Upper lobe of left lung (tissue), 4 donors: ENCODE data around the gene CACNA1H.

Experiments used
- EP300 ChIP-seq, 4 donors: sonication (generic); formaldehyde crosslinking; IDR thresholded peaks; one replicate each; pipeline ENCODE4 v1.5.1; 2017; ENCODE audit warnings: antibody characterized with exemption in 4 of 4, control low read depth in 2 of 4
- POLR2A ChIP-seq, 4 donors: fragments of 450-650 bp; IDR thresholded peaks; one replicate each; pipeline ENCODE4 v1.5.1; 2016 to 2017; ENCODE audit warnings: antibody characterized with exemption in 4 of 4, mild to moderate bottlenecking in 2 of 4
- TF ChIP-seq, protein P1 (sequence below), 6 experiments: fragments of 450-650 bp in 4 of 6; fragments of 200-600 bp in 2 of 6; sonication (generic) in 2 of 6; IDR thresholded peaks; one replicate each; pipeline ENCODE4 v1.5.1; 2016 to 2019; ENCODE audit warnings: antibody characterized with exemption in 6 of 6

DNA sequence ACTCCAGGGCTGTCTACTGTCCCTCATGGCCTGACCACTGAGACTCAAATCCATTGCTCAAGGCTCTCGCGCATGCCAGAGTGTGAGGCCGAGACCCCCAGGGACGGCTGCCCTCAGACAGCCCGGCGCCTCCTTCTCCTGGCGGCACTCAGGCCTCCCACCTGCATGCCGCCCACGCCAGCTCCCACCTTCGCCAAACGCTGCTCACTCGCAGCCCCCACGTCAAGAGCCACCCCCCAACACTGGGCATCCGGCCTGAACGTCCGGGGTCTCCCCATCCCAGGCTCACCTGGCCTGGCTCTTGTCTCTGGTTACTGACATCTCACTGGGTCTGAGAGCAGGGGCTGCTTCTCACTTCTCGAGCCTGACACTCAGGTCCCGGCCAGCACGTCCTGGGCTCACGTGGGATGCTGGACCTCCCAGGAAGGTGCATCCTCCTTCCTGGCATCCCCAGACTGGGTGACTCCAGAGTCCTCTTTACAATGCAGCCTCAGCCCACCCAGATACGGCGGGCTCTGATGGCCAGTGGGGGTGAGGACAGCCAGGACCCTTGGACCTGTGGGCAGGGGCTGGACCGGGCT is 12.2 kb upstream of the CACNA1H start:
- TF ChIP-seq, protein P1, sequence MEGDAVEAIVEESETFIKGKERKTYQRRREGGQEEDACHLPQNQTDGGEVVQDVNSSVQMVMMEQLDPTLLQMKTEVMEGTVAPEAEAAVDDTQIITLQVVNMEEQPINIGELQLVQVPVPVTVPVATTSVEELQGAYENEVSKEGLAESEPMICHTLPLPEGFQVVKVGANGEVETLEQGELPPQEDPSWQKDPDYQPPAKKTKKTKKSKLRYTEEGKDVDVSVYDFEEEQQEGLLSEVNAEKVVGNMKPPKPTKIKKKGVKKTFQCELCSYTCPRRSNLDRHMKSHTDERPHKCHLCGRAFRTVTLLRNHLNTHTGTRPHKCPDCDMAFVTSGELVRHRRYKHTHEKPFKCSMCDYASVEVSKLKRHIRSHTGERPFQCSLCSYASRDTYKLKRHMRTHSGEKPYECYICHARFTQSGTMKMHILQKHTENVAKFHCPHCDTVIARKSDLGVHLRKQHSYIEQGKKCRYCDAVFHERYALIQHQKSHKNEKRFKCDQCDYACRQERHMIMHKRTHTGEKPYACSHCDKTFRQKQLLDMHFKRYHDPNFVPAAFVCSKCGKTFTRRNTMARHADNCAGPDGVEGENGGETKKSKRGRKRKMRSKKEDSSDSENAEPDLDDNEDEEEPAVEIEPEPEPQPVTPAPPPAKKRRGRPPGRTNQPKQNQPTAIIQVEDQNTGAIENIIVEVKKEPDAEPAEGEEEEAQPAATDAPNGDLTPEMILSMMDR (IDR thresholded peaks at IDR 0.05), result no peak
- TF ChIP-seq POLR2A (IDR thresholded peaks at IDR 0.05), result no peak
- TF ChIP-seq EP300 (IDR thresholded peaks at IDR 0.05), result no peak
